ENCODE data around the gene COL5A1.

The COL5A1 gene

GRCh38 chr9:134641173-134641989 is at the start of gene COL5A1:
COL5A1 (plus strand) TSS chr9:134641803; CDS start chr9:134642188, 385 bp downstream.
- no peak for DNase-seq

- no peak for DNase-seq
These were observed 49.4 kb upstream of the COL5A1 start for GRCh38 chr9:134592018-134592818.

GRCh38 chr9:134592819-134593200 is 48.8 kb upstream of the COL5A1 start:
- no peak for DNase-seq

GRCh38 chr9:134593286-134594077 is 48.1 kb upstream of the COL5A1 start:
- no peak for DNase-seq

- no peak for DNase-seq
These were observed 47.3 kb upstream of the COL5A1 start for GRCh38 chr9:134594078-134594941.

GRCh38 chr9:134595014-134595413 is 46.6 kb upstream of the COL5A1 start:
- DNase-seq, result no peak

- DNase-seq, result no peak
These were observed 44.3 kb upstream of the COL5A1 start for GRCh38 chr9:134597041-134597913.

- DNase-seq, result no peak
These were observed 43.4 kb upstream of the COL5A1 start for GRCh38 chr9:134597957-134598883.

- no peak for DNase-seq
These were observed 42.7 kb upstream of the COL5A1 start for GRCh38 chr9:134598884-134599245.

- no peak for DNase-seq
These were observed 41.2 kb upstream of the COL5A1 start for GRCh38 chr9:134600371-134600770.

GRCh38 chr9:134600836-134601638 is 40.6 kb upstream of the COL5A1 start:
- no peak for DNase-seq

- DNase-seq, result no peak
These were observed 39.8 kb upstream of the COL5A1 start for GRCh38 chr9:134601764-134602163.

GRCh38 chr9:134602547-134603362 is 38.8 kb upstream of the COL5A1 start:
- no peak for DNase-seq

GRCh38 chr9:134604834-134605233 is 36.8 kb upstream of the COL5A1 start:
- no peak for DNase-seq

GRCh38 chr9:134605351-134605965 is 36.1 kb upstream of the COL5A1 start:
- DNase-seq, result no peak

GRCh38 chr9:134605966-134606357 is 35.6 kb upstream of the COL5A1 start:
- DNase-seq, result no peak

- DNase-seq, result no peak
These were observed 34.5 kb upstream of the COL5A1 start for GRCh38 chr9:134606951-134607731.

Data from NCI-H510A treated with DMSO at 0.1 percent for 48 hours (cell line).